Hematopoietic multipotent progenitor cell (in vitro differentiated cells): ENCODE data around the gene ADRA2A. TPM values are rescaled to one million over a fixed set of nuclear protein-coding genes. Genes with fewer than 3 reads are reported as not detected.

Experiments used
- DNase-seq, 3 donors: peaks; one replicate each; pipeline ENCODE4 v3.0.0-alpha.2; 2011 to 2015; ENCODE audit warnings: low read depth in 2 of 3, low spot score in 2 of 3
- total RNA-seq: library from RNA; depleted of rRNA; stranded (reverse); fragments of >200 nt; gene quantifications from one replicate; pipeline ENCODE4 v1.2.3, GENCODE V29; 2012

Gene ADRA2A
- total RNA-seq, 1 donor: 6.5 TPM

DNA sequence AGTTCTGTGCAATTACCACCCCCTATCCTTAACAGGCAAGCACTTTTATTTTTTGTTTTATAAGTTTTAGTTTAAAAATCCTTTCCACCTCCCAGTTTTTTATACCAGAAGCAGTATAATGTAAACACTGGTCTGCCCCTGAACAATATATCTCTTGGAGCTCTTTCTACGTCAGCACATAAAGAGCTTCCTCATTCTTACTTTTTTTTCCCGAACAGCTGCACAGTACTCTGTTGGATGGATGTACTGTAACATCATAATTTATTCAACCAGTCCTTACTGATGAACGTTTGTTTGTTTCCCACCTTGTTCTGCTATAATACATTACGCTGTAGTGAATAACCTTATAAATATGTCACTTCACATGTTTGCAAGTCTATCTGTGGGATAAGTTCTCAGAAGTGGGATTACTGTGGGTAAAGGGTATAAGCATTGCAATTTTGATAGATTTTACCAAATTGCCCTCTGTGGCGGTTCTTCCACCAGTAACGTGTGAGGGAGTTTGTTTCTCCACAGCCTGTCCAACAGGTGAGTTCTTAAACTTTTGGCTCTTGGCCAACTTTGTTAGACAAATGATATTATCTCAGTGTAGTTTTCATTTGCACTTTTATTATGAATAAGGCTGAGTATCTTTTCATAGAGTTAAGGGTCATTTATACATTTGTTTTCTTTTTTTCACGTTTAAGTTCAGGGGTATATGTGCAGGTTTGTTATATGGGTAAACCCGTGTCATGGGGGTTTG is 32.8 kb downstream of the ADRA2A start:
- DNase-seq: peak in 2 of 3 donors; percentile 29 to 73

DNA sequence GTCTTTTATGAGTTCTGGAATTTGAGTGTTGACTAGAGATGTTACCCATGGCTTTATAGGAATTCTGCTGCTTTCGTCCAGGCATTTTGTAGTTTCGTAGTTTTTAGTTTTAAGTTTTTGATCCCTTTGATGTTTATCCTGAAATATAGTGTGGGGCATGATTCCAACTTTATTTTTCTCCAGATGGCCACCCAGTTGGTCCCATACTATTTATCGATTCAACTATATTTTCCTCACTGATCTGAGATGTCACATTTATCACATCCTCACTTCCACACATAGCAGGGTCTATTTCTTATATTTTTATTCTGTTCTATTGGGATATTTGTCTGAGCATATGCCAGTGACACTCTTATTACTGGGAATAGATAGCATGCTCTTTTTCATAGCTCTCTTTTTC is 33.9 kb downstream of the ADRA2A start:
- no peak for DNase-seq

DNA sequence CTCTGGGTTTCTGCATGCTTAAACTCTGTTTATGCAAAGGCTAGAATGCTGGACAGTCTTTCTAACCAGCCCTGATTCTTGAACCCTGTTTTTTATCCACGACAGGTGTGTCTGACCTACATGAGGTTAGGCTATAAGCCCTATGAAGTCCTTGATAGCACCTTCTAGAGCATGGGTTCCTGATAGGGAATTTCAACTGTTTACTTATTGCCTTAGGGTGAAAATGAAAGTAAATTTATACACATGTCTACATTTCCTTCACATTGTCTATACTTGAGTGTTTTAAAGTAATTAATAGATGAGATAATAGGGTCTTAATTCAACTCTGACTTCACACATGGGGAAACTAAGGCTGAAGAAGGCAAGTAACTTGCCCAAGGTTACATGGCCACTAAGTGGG is 35.5 kb downstream of the ADRA2A start:
- DNase-seq: no peak

DNA sequence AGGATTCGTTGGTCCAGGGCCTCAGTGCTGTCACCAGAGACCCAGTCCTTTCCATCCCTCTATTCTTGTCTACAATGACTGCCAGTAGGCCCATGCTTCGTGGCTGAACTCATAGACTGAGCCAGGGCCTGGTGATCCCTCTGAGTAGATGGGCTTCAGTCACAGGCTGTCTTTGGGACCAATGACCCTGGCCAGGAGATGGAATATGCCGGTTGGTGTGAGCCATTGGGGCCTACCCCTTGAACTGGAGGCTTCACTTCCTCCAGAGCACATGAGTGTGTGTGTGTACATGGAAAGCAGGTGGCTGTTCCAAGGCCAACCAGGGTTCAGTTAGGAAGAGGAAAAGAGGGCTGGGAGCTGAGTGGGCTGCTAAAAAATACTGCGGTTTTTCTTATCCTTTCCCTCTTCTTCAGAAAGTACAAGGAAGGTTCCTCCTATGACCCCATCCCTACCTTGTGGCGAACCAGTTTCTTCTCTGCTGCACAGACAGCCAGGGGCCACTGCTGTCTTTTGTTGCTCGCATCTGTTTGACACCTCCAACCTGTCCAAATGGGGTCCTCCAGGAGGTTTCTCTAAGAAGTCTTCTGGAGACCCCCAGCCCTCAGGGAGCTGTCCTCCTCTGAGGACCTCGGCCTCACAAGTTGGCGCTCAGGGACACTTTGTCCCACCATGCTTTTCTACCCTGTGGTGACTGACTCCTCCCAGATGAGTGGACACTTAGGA is 36.6 kb downstream of the ADRA2A start:
- peak in 1 of 3 donors; percentile 8 for DNase-seq

DNA sequence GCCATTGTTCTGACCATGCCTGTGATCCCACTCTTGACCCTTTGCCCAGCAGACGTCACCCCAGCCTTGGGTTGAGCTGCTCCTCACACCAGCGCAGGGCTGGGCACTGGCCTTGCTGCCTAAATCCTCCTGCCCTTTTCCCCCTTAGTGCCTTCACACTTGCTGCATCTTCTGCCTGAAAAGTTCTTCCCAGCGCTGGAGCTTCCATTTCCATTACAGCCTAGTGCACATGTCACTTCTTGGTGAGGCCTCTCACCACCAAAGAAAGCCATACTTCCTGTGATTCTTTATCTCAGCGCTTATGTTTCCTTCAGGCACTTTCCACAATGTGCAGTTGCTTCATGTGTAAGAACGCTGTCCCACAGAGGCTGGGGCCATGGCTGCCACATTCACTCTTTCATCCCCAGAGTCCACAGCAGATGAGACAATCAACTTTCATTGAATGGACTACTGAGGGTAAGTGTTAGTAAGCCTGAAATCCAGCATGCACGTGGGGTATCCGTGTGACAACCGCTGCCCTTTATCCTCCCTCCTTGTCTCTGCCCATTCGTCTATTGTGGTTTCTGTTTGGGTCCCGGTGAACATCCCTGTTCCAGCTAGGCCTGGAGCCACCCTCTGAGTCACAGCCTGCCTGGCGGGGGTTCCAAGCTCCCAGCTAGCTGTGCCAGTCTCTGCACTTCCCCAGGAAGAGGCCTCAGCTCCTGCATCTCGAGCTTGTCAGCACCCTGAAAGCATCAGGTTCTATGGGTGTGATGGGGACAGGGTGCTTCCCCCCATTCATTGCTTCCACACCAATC is 37.3 kb downstream of the ADRA2A start:
- DNase-seq: peak in 2 of 3 donors; percentile 81 to 95

DNA sequence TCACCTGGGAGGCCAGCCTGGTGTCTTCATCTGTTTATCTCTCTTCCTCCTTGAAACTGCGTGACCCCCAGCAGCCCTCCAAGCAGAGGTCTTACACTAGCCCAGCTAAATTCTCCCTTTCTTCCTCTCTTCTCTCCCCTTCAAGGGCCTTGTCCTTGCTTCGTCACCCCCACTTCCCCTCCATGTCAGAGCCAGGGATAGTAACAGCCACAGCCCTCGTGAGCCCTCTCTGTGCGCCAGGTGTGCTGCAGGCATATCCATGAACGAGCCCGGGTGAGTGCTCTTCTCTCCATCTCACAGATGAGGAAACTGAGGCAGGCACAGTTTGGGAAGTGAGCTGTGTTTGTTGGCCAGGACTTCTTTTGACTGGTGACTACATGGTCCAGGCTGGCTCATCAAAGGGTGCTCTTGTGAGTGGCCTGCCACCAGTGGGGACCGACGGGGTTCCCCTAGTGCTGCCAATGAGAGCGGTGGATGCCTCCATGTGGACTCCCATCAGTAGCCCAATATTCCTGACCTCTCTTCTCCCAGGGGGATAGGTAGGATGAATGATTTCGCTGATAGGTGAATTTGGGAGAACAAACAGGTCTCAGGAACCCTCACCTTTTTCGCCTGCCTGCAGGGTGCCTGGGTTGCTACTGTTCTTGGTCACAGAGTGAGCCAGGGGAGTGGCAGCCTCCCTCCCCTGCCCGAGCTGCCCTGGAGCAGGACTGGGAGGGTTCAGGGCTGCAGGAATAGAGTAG is 38.1 kb downstream of the ADRA2A start:
- DNase-seq: peak in 1 of 3 donors; percentile 56

DNA sequence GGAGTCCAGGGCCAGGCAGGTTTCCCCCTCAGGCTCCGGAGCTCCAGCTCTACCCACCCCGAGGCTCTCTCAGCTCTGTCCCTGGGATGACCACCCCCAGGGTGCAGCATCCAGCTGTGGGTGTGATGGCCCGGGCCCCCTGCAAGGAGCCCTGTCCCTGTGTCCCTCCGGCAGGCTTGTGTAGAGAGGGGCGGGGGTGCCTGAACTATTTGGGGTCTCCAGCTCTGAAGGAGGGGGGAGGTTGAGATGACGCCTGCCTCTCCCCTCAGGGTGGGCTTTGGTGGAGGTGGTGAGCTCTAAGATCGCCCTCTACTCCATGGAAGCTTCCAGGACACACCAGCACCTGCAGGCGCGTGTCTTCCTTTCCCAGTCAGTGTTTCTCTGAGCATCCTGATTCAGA is 39.4 kb downstream of the ADRA2A start:
- DNase-seq: no peak

DNA sequence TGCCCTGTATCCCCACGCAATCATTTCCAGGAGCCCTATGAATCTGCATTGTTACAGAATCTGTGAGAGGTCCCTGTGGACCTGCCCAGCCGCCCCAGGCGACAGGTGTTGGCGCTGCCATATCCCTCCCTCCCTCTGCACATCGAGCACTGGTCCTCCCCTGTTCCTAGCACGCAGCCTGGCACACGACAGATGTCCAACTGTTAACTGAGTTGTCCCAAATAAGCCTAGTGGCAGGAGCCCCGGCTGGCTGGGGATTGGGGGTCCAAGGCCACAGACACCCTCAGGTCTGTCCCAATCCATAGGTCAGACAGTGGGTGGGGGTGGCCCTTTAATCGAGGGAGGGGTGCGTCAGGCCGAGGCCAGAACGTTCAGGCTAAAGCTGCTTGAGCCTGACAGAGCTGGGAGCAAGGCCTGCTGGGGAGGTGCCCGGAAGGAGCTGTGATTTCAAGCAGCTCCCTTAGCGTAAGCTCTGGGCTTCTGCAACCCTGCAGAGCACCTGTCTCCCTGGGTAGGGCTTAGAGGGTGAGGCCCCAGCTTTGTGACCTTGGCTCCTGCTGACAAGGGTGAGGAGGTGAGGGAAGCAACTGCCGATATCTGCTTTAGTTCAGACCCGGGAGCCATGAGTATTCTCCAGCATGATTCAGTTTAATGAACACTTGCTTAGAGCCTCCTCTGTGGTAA is 40.1 kb downstream of the ADRA2A start:
- no peak for DNase-seq

DNA sequence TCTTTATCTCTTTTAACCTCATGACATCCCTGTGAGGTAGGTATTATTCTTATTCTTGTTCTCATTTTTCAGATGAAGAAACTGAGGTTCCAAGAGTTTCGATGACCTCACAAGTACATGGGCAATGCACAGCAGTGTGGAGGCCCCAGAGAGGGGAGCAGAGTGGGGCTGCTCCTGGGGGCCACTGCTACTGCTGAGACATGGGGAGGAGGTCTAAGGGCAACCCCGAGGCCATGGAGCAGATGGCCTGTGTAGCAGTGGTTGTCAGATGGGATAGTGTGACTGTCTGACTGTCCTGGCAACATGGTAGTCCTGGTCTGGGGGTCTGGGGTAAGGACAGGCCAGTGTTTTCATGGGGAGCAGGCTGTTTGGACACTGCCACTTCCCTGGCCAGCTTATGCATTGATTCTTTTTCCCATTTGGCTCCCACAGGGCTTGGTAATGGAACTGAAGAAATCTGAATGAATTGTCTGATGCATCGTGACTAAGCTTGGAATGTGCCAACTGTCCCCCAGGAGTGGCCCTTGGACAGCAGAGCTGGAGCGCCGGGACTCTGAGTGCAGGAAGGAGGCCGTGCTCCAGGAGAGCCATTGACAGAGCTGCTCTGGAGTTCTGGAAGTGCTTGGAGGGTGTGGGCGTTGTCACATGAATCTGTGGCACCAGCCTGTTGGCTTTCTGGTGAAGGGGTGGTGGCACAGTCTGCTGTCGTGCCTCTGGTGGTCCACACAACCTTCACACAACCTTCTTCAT is 40.9 kb downstream of the ADRA2A start:
- no peak for DNase-seq

DNA sequence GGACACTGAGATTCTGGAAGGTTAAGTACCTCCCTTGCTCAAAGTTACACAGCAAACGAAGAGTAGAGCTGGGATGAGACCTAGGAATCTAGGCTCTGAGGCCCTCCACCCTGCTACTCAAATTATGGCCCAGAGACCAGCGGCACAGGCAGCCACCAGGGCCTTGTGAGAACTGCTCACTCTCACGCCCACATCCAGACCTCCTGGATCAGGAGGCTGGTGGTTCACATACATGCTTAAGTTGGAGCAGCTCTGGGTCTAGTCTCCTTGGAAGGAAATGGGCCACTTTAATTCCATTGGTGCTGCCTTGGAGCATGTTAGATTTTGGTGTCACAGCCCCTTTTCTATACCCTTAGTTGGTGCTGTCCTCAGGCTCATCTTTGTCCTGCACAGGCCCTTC is 41.9 kb downstream of the ADRA2A start:
- DNase-seq: no peak

DNA sequence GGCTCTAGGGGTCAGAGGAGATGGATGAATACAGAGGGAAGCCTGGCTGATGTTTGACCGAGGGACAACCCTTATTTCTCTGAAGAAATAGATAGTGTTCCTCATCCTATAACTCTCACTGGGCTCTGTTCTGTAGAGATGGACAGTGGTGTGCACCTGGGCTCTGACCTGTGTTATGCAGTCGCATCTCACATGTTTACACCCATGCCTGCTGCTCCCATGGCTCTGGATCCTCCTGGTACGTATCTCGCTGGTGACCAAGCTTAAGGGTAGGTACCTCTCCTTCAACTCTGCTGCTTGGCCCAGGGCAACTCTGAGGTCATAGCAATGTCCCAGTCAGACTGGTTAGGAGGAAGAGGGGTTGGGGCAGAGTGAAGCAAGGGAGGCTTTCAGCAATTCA is 42.8 kb downstream of the ADRA2A start:
- DNase-seq: no peak

DNA sequence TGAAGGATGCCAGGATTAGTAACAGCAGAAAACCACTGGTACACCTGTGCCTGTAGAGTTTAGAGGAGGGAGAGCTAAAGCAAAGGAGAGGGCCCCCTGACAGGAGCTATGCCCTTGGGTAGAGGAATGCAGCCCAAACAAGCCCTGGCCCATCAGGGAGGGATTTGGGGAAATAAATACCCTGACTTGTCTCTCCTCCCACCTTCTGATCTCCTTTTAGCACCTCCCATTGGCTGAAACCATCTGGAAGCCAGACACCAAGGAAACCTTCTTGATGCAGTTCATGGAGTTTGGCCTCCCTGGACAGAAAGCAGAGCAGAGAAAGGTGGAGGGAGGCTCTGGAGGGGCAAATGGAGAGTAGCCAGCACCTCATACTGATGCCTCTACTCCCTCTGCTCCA is 45.3 kb downstream of the ADRA2A start:
- DNase-seq: no peak

DNA sequence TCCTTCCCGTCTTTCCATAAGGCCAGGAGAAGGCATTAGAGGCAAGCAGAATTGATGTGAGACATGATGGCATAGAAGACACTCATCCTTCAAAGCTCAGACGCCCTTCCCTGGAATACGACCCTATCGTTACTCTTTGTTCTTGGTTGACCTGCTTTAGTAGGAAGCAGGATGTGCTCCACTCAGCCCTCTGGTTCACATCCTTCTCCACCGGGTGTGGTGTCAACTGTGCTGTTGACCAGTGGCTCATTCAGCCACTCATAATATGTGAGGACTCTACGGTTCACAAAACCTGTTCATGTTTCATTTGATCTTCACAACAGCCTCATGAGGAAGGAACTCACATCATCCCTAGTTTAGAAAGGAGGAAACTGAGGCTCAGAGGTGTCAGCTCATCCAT is 47.1 kb downstream of the ADRA2A start:
- no peak for DNase-seq

DNA sequence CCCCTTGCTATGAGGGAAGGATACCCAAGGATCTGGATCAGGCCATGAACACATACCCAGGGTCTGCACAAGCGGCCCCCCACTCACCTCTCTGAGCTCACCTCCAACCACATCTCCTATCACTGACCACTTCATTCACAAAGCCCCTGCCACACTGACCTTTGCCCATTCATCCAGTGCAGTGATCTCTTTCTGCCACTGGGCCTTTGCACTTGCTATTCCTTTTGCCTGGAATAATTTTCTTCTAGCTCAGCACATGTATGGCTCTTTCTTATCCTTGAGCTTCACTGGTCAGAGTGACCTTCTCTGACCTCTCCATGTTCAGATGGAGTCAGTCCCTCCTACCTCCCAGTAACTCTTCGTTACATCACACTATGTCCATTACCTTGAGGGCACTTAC is 48.3 kb downstream of the ADRA2A start:
- no peak for DNase-seq

DNA sequence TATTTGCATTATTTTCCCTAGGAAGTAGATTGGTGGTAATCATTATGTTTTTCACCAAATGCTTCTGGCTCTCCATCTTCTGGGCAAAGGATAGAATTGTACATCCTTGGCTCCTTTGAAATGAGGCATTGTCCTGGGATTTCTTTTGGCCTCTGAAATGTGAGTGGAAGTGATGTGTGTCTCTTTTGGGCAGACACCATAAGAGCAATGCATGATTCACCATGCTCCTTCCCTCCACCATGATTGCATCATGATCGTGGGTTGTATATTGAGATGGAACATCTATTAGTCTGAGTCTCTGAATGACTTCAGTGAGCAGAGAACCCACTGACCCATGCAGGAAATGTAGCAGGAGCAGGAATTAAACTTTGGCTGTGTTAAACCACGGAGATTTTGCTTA is 49.2 kb downstream of the ADRA2A start:
- peak in 1 of 3 donors; percentile 11 for DNase-seq

DNA sequence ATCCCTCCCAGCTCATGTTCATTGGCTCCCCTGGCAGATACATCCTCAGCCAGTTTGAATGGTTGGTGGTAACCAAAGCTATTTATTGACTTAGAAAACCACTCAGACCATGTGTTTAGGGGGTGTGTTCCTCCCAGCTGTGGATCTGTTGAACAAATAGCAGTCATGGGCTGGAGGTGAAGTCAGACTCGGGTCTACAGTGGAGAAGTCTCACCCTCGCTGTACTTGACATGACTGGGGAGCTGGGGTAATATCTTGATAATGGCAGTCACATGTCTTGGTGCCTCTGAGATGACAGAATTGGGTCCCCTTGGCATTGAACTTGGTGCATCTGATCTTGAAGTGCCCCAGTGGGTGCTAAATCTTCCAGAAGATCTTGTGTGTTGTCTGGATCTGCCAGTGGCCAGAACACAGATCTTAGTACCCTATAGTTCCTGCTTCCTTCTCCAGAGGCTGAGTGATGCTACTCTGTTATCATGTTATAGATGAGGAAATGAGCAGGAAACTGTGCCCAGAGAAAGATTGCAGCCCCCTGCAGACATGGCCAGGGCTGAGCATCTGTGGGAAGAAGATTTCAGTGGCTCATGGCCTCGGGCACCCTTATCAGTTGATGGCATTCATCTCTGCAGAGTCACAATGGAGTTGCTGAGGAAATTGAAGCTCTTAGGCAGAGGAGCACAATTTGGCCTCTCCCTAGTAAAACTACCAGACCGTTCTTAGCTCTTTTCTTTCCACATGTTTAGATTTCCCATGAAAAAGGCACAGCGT is 50.4 kb downstream of the ADRA2A start:
- peak in 2 of 3 donors; percentile 75 to 86 for DNase-seq

DNA sequence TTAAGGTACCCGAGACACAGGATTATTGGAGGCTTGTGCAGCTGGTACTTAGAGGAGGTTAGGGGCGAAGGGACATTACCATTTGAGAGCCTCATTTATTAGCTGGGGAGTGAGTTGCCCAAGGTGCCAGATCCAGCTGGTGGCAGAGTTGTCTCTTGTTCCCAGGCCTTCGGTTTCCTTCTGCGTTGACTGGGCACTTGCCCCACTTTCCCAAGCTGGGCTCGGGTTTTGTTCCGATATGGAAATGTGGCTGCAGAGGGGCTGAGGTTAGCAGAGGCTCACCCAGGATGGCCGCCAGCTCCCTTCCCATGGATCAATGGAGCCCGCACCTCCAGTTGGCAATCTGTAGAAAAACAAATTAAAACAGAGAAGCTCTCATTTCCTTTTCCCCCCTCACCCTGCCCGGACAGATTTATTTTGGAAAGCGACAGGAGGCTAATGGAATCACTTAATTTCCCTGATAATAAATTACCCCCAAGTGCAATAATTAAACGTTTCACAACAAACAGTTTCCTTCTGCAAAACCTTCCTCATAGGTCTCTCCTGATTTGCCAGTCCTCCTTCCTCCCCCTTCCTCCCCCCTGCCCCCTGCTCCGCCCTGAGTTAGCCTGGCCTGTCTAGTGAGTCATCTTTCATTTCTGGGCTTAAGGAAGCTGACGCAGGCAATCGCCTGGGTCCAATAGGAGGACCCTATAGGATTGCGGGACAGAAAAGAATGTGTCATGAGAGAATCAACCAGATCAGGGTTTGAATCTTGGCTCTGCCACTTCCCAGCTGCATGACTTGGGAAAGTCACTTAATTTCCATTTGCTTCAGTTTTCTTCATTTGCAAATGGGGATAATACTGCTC is 51.7 kb downstream of the ADRA2A start:
- peak in 2 of 3 donors; percentile 71 to 80 for DNase-seq

DNA sequence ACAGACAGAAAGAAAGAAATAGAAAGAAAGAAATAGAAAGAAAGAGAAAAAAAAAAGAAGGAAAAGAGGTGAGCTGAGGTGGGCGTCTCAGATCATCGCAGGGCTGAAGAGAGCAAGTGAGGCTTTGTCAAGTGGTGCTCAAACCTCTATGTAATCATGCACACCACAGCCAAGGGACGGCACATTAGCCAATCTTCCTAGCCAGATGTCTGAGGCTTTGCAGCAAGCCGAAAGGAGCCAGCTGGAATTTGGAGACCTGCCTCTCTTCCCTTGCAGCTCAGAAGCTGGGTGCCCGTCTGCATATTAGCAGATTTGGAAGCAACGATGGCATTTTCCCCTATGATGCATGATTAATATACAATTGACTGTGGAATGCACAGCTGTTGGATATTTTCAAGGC is 52.5 kb downstream of the ADRA2A start:
- DNase-seq: no peak
